ENCODE measurements around the gene LCT.
A peak's percentile ranks its signal among the peaks of the same experiment; 100 is the strongest.
"Not testable (repeated sequence)": the region's sequence is repeated elsewhere in the genome, so short reads cannot be mapped to it uniquely, and the experiment has no call there.

Gene LCT

GRCh38 chr2:135796606-135797005 is 40.4 kb downstream of the LCT start:
- no peak for DNase-seq

GRCh38 chr2:135795641-135796040 is 41.3 kb downstream of the LCT start:
- DNase-seq: not testable (repeated sequence)

GRCh38 chr2:135792401-135793150 is 44.4 kb downstream of the LCT start:
- no peak for DNase-seq

- no peak for DNase-seq
Measured at GRCh38 chr2:135791418-135792190, 45.4 kb downstream of the LCT start.

- no peak for DNase-seq
Measured at GRCh38 chr2:135790423-135790822, 46.6 kb downstream of the LCT start.

GRCh38 chr2:135786823-135787222 is 50.2 kb downstream of the LCT start:
- no peak for DNase-seq

GRCh38 chr2:135785032-135785431 is 52.0 kb downstream of the LCT start:
- DNase-seq: no peak

GRCh38 chr2:135783439-135783838 is 53.5 kb downstream of the LCT start:
- DNase-seq: no peak

GRCh38 chr2:135782231-135782630 is 54.8 kb downstream of the LCT start:
- no peak for DNase-seq

GRCh38 chr2:135776367-135776766 is 60.6 kb downstream of the LCT start:
- no peak for DNase-seq

- no peak for DNase-seq
Measured at GRCh38 chr2:135775420-135775819, 61.6 kb downstream of the LCT start.

- DNase-seq: no peak
Measured at GRCh38 chr2:135773917-135774316, 63.1 kb downstream of the LCT start.

GRCh38 chr2:135773319-135773718 is 63.7 kb downstream of the LCT start:
- no peak for DNase-seq

GRCh38 chr2:135768863-135769262 is 68.1 kb downstream of the LCT start:
- DNase-seq: no peak

GRCh38 chr2:135762530-135762929 is 74.5 kb downstream of the LCT start:
- no peak for DNase-seq

- DNase-seq: no peak
Measured at GRCh38 chr2:135762022-135762421, 75.0 kb downstream of the LCT start.

- no peak for DNase-seq
Measured at GRCh38 chr2:135756692-135757091, 80.3 kb downstream of the LCT start.

- no peak for DNase-seq
Measured at GRCh38 chr2:135755573-135755972, 81.4 kb downstream of the LCT start.

- DNase-seq: no peak
Measured at GRCh38 chr2:135745545-135745944, 91.4 kb downstream of the LCT start.

GRCh38 chr2:135744760-135745314 is 92.1 kb downstream of the LCT start:
- no peak for DNase-seq

GRCh38 chr2:135743860-135744259 is 93.1 kb downstream of the LCT start:
- no peak for DNase-seq

GRCh38 chr2:135742325-135742757 is 94.6 kb downstream of the LCT start:
- DNase-seq: no peak

GRCh38 chr2:135741395-135742324 is 95.3 kb downstream of the LCT start, which contains the start of gene UBXN4:
UBXN4 (plus strand) TSS chr2:135741855; CDS start chr2:135741930, 75 bp downstream.
- peak; percentile 93 for DNase-seq
